Loucy (cell line): ENCODE results near the gene NKAIN4.

Experiments used
- CTCF ChIP-seq: fragments of 200-600 bp; sonication (generic); conservative IDR thresholded peaks from 2 replicates; pipeline ENCODE4 v1.5.1; 2014; ENCODE audit warnings: mild to moderate bottlenecking, antibody characterized with exemption, low read length
- EZH2phosphoT487 ChIP-seq: fragments of 200-600 bp; IDR thresholded peaks from 2 replicates; pipeline ENCODE4 v1.6.1; 2018; ENCODE audit warnings: antibody characterized with exemption, mild to moderate bottlenecking, moderate library complexity, borderline replicate concordance

DNA sequence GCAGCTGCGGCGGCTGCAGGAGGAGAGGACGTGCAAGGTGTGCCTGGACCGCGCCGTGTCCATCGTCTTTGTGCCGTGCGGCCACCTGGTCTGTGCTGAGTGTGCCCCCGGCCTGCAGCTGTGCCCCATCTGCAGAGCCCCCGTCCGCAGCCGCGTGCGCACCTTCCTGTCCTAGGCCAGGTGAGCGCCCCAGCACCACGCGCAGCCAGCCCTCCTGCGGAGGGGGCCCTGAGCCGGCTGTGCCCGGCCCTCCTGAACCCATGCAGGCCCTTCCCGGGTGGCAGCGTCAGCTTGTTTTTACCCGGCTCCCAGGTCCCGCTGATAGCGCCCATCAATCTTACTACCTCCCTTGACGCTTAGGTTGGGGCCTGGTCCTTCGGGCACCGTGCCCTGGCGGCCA, 14.8 kb downstream of the NKAIN4 start:
- TF ChIP-seq CTCF (no peak), EZH2phosphoT487 (no peak)
